Measurements from ENCODE around the gene STK11. TPM values are rescaled to one million over a fixed set of nuclear protein-coding genes. Genes with fewer than 3 reads are reported as not detected.
A peak's percentile ranks its signal among the peaks of the same experiment; 100 is the strongest.

The STK11 gene
- total and polyA plus RNA-seq, 4 donors: 30.1 to 59.5 (median 49.1) TPM

- Histone ChIP-seq H3K9me3 (ENCODE audit: control insufficient read depth, low read length) (no peaks in the 10 kb centered on the region), H3K27me3 (ENCODE audit: control insufficient read depth in 1 of 2, insufficient read depth in 2 of 2, low read length in 1 of 2) (no peaks in the 10 kb centered on the region), H3K4me3 (ENCODE audit: low read length in 2 of 2) (no peak overlapping the region), H3K4me1 (ENCODE audit: control insufficient read depth in 1 of 2, insufficient read depth in 2 of 2, low read length in 2 of 2) (no peaks in the 10 kb centered on the region), H3K27ac (ENCODE audit: low read depth in 1 of 2, low read length in 2 of 2) (no peak overlapping the region), H3K36me3 (ENCODE audit: control insufficient read depth in 1 of 2, insufficient read depth in 2 of 2, low read length in 1 of 2) (no peaks in the 10 kb centered on the region)
- no peak for ATAC-seq (ENCODE audit: low FRiP score)
- no peak for DNase-seq
- 83 to 84% methylated on average over 26 of the region's 26 CpGs for WGBS, 2 donors
- intact Hi-C loops (cut with DNase I): no loop called here
Observed at GRCh38 chr19:1162404-1163282, 42.9 kb upstream of the STK11 start.

- no peaks in the 10 kb centered on the region for H3K9me3 ChIP-seq (ENCODE audit: control insufficient read depth, low read length)
- ATAC-seq (ENCODE audit: low FRiP score) (no peak), DNase-seq (peak in 1 of 2 donors; percentile 78)
- no peaks in the 10 kb centered on the region for H3K4me1 ChIP-seq (ENCODE audit: control insufficient read depth in 1 of 2, insufficient read depth in 2 of 2, low read length in 2 of 2)
- H3K4me3 ChIP-seq (ENCODE audit: low read length in 2 of 2): no peak overlapping the region
- no peaks in the 10 kb centered on the region for H3K36me3 ChIP-seq (ENCODE audit: control insufficient read depth in 1 of 2, insufficient read depth in 2 of 2, low read length in 1 of 2)
- intact Hi-C loops (cut with DNase I): no loop called here
- no peaks in the 10 kb centered on the region for H3K27me3 ChIP-seq (ENCODE audit: control insufficient read depth in 1 of 2, insufficient read depth in 2 of 2, low read length in 1 of 2)
- no peak overlapping the region for H3K27ac ChIP-seq (ENCODE audit: low read depth in 1 of 2, low read length in 2 of 2)
- 88 to 93% methylated on average over 32 to 41 of the region's 41 CpGs for WGBS, 2 donors
Observed at GRCh38 chr19:1163283-1163933, 42.2 kb upstream of the STK11 start.

- Histone ChIP-seq H3K9me3 (ENCODE audit: control insufficient read depth, low read length) (no peaks in the 10 kb centered on the region), H3K4me1 (ENCODE audit: control insufficient read depth in 1 of 2, insufficient read depth in 2 of 2, low read length in 2 of 2) (no peaks in the 10 kb centered on the region), H3K36me3 (ENCODE audit: control insufficient read depth in 1 of 2, insufficient read depth in 2 of 2, low read length in 1 of 2) (no peaks in the 10 kb centered on the region), H3K27ac (ENCODE audit: low read depth in 1 of 2, low read length in 2 of 2) (no peak overlapping the region), H3K27me3 (ENCODE audit: control insufficient read depth in 1 of 2, insufficient read depth in 2 of 2, low read length in 1 of 2) (no peaks in the 10 kb centered on the region), H3K4me3 (ENCODE audit: low read length in 2 of 2) (no peak overlapping the region)
- WGBS, 2 donors: 80 to 86% methylated on average over 19 to 20 of the region's 20 CpGs
- intact Hi-C loops (cut with DNase I): no loop called here
- no peak for ATAC-seq (ENCODE audit: low FRiP score)
- no peak for DNase-seq
Observed at GRCh38 chr19:1163934-1164683, 41.5 kb upstream of the STK11 start.

- intact Hi-C loops (cut with DNase I): no loop called here
- ATAC-seq (ENCODE audit: low FRiP score): no peak
- 78 to 82% methylated on average over 18 to 21 of the region's 21 CpGs for WGBS, 2 donors
- no peak overlapping the region for H3K4me3 ChIP-seq (ENCODE audit: low read length in 2 of 2)
- no peaks in the 10 kb centered on the region for H3K27me3 ChIP-seq (ENCODE audit: control insufficient read depth in 1 of 2, insufficient read depth in 2 of 2, low read length in 1 of 2)
- no peak overlapping the region for H3K27ac ChIP-seq (ENCODE audit: low read depth in 1 of 2, low read length in 2 of 2)
- no peaks in the 10 kb centered on the region for H3K36me3 ChIP-seq (ENCODE audit: control insufficient read depth in 1 of 2, insufficient read depth in 2 of 2, low read length in 1 of 2)
- DNase-seq: no peak
- no peaks in the 10 kb centered on the region for H3K9me3 ChIP-seq (ENCODE audit: control insufficient read depth, low read length)
- no peaks in the 10 kb centered on the region for H3K4me1 ChIP-seq (ENCODE audit: control insufficient read depth in 1 of 2, insufficient read depth in 2 of 2, low read length in 2 of 2)
Observed at GRCh38 chr19:1164684-1165531, 40.7 kb upstream of the STK11 start.

- H3K36me3 ChIP-seq (ENCODE audit: control insufficient read depth in 1 of 2, insufficient read depth in 2 of 2, low read length in 1 of 2): no peaks in the 10 kb centered on the region
- WGBS, 2 donors: 94 to 96% methylated on average over 33 of the region's 33 CpGs
- DNase-seq: peak in 1 of 2 donors; percentile 73
Observed at GRCh38 chr19:1166872-1167573, 38.6 kb upstream of the STK11 start.

GRCh38 chr19:1167687-1168571, 37.6 kb upstream of the STK11 start:
- WGBS, 2 donors: 94% methylated on average over 35 of the region's 35 CpGs
- Histone ChIP-seq H3K27me3 (ENCODE audit: control insufficient read depth in 1 of 2, insufficient read depth in 2 of 2, low read length in 1 of 2) (no peaks in the 10 kb centered on the region), H3K9me3 (ENCODE audit: control insufficient read depth, low read length) (no peaks in the 10 kb centered on the region), H3K4me1 (ENCODE audit: control insufficient read depth in 1 of 2, insufficient read depth in 2 of 2, low read length in 2 of 2) (no peaks in the 10 kb centered on the region), H3K4me3 (ENCODE audit: low read length in 2 of 2) (no peak overlapping the region), H3K27ac (ENCODE audit: low read depth in 1 of 2, low read length in 2 of 2) (no peak overlapping the region), H3K36me3 (ENCODE audit: control insufficient read depth in 1 of 2, insufficient read depth in 2 of 2, low read length in 1 of 2) (no peaks in the 10 kb centered on the region)
- intact Hi-C loops (cut with DNase I): no loop called here
- DNase-seq (no peak), ATAC-seq (ENCODE audit: low FRiP score) (no peak)

More at GRCh38 chr19:1166872-1167573, 38.6 kb upstream of the STK11 start:
- Histone ChIP-seq H3K27ac (ENCODE audit: low read depth in 1 of 2, low read length in 2 of 2) (no peak overlapping the region), H3K27me3 (ENCODE audit: control insufficient read depth in 1 of 2, insufficient read depth in 2 of 2, low read length in 1 of 2) (no peaks in the 10 kb centered on the region), H3K4me3 (ENCODE audit: low read length in 2 of 2) (no peak overlapping the region), H3K9me3 (ENCODE audit: control insufficient read depth, low read length) (no peaks in the 10 kb centered on the region), H3K4me1 (ENCODE audit: control insufficient read depth in 1 of 2, insufficient read depth in 2 of 2, low read length in 2 of 2) (no peaks in the 10 kb centered on the region)
- no peak for ATAC-seq (ENCODE audit: low FRiP score)
- intact Hi-C loops (cut with DNase I): no loop called here

GRCh38 chr19:1168572-1169410, 36.8 kb upstream of the STK11 start:
- H3K36me3 ChIP-seq (ENCODE audit: control insufficient read depth in 1 of 2, insufficient read depth in 2 of 2, low read length in 1 of 2): no peaks in the 10 kb centered on the region
- no peak for ATAC-seq (ENCODE audit: low FRiP score)
- H3K27ac ChIP-seq (ENCODE audit: low read depth in 1 of 2, low read length in 2 of 2): no peak overlapping the region
- 78 to 84% methylated on average over 39 to 50 of the region's 50 CpGs for WGBS, 2 donors
- H3K4me1 ChIP-seq (ENCODE audit: control insufficient read depth in 1 of 2, insufficient read depth in 2 of 2, low read length in 2 of 2): no peaks in the 10 kb centered on the region
- no peak overlapping the region for H3K4me3 ChIP-seq (ENCODE audit: low read length in 2 of 2)
- no peaks in the 10 kb centered on the region for H3K9me3 ChIP-seq (ENCODE audit: control insufficient read depth, low read length)
- DNase-seq: peak in 1 of 2 donors; percentile 79
- H3K27me3 ChIP-seq (ENCODE audit: control insufficient read depth in 1 of 2, insufficient read depth in 2 of 2, low read length in 1 of 2): no peaks in the 10 kb centered on the region
- intact Hi-C loops (cut with DNase I): no loop called here

Measured in aorta (tissue), 5 donors.